NCI-H345 (cell line): Measurements from ENCODE around the gene TEKT4.
"Not testable (repeated sequence)": the region's sequence is repeated elsewhere in the genome, so short reads cannot be mapped to it uniquely, and the experiment has no call there.

ENCODE experiments used
- DNase-seq: peaks from one replicate; lab custom pipeline; 2025; lab: John Stamatoyannopoulos, UW

Gene TEKT4

DNA sequence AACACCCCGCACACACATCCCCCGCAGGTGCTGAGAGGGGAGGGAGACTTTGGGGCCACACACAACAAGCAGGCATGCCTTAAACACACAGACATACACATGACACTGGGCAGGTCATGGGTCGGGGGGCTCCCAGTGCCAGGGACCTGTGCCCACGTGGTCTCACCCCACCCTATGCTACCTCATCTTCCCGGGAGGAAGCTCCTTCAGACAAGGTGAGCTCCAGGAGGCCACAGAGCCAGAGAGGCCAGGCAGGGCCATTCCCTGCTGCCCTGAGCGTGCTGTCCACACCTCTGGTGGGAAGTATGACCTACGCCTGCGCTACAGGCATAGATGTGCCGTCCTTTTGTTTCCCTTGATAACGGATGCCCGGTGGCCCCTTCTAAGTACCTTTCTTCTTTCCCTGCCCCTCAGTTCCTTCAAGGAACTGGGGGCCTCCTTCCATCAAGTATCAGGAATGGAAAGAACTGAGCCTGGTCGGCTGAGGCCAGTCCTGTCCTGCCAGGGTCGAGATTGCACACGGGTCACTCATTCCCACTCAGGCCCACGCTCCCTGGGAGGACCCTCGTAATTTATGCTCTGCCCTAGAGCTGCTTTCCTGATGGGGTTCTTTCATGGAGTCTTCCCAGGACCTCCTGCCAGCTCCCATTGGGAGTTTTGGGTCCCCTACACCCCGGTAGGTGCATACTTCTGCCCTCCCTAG, 4.7 kb downstream of the TEKT4 start:
- DNase-seq = no peak

DNA sequence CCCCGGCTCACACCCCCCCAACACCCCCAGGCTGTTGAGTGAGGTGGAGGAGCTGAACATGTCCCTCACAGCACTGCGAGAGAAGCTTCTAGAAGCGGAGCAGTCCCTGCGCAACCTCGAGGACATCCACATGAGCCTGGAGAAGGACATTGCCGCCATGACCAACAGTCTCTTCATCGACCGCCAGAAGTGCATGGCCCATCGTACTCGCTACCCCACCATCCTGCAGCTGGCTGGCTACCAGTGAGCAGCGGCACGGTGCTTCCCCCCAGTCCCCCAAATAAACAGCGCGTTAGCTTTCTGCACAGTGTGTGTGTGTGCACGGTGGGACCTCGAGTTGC, 5.3 kb downstream of the TEKT4 start:
- no peak for DNase-seq

DNA sequence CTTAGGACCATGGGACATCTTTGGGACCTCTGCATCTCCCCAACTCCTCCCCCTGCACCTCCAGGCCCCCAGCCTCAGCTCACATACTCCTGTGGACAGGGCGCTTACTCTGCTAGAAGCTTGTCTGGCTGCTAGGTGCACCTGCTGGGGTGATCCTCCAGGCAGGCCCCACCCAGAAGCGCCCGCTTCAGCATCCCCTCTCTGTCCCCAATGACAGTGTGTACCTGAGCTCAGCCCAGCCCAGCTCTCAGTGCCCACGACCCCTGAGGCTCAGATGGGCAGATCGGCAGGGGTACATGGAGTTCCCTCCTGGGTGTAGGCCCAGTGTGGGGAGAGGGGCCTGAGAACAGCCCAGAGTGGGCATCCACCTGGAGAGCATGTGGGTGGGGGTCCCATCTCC, 5.9 kb downstream of the TEKT4 start:
- DNase-seq = no peak

DNA sequence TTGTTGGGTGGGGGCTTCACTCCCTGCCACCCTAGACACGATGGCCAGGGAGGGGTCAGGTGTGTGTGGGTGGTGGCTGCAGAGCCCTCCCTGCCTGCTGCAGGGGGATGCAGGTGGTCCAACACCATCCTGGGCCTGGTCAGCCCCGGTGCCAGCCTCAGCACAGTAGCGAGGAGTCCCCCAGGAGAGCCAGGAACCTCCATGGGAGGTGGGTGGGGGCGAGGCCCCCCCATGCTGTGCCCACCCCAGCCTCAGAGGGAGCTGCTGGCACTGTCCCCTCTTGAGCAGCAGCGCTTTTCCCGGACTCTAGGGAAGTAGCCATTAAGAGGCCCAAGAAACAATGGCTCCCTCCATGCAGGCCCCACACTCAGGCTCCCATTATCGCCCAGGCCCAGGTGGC, 7.3 kb downstream of the TEKT4 start:
- DNase-seq = not testable (repeated sequence)

DNA sequence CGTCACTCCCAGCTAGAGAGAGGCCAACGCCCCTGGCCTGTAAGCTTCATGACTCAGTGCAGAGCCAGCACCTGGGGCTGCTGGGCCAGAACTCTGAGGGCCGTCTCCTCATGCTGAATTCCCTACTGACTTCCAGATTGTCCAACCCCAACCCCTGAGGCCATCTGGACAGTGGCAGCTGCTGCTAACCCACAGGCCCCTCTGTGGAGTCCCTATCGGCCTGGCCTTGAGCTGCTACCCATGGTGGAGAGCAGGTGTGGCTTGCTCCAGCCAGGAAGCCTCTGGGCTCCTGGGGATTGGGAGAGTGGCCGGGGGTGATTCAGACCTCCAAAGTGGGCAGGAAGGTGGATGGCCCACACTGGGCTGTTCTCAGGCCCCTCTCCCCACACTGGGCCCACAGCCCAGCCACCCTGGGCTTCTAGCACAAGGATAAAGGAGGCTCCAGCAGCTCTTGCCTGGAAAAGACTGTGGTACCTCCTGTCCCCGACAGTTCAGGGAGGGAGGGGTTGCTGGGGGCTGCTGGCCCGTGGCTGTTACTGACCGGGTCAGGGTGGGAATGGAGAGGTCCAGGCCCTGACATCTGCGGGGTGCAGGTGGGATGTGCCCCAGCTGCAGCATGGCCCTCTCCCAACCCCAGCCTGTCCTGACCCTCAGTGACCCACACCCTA, 8.2 kb downstream of the TEKT4 start:
- DNase-seq = no peak

DNA sequence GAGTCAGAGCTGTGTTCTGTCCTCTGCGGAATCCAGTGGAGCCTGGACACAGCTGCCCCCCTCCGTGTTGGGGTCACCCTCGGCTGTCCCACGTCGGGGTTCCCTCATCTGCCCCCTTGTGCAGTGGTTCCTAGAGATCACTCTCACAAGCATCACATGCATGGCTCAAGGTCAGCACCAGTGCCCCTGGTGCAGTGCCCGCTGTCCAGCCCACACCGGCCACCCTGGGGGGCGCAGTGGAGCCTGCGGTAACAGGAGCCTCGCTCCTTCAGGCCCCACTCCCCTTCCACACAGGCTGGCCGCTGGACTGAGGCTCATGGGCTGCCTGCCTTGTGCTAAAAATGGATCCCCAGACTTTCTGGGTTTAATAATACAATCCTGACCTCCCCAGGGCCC, 8.8 kb downstream of the TEKT4 start:
- no peak for DNase-seq

DNA sequence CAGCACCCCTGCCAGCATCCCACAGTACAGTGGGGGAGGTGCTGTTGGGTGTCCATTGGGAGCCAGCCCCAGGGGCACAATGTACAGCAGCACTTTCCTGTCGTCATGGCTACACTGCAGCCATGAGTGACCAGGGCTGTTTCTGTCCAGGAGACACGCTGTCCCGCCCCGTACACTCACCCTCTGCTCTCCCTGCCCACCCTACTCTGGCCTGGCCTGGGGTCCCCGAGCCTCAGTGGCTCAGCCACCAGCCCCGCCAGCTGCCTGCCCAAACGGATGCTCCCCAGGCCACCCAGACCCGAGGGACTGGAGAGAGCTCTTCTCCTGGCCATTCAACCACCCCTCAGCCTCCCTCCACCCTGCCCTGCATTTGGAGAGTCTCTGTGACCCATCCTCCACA, 9.3 kb downstream of the TEKT4 start:
- DNase-seq = no peak

DNA sequence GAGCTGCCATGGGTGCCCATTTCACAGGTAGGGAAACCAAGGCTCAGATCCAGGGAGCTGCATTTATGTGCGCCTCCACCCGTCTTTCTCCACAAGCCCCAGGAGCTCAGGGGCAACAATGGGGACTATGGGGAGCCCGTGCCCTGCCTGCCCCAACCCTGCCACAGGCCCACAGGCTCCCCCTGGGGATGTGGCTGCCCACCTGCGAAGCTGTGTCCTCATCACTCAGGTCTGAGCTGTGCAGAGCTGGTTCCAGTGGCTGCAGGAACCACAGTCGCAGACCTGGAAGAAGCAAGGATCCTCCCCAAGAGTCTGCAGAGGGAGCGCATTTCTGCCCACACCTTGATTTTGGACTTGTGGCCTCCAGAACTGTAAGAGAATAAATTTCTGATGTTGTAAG, 9.8 kb downstream of the TEKT4 start:
- no peak for DNase-seq

DNA sequence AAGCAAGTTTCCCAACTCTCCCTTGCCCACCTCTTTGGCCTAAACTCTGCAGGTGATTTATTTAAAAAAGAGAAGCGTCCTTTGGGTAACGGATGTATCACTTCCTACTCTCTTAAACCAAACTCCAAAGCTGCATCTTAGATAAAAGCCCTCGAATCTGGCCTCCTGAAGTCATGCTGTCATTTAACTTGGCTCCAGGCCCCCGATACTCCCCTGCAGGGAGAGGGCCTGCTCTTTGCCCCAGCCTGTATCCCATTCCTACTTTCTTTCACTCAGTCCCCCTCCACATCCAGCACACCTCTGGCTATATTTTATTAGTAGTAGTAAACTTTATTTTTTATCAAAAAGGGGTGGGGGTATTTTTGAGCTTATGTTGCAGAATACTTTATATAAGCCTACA, 19.0 kb downstream of the TEKT4 start:
- DNase-seq = no peak

DNA sequence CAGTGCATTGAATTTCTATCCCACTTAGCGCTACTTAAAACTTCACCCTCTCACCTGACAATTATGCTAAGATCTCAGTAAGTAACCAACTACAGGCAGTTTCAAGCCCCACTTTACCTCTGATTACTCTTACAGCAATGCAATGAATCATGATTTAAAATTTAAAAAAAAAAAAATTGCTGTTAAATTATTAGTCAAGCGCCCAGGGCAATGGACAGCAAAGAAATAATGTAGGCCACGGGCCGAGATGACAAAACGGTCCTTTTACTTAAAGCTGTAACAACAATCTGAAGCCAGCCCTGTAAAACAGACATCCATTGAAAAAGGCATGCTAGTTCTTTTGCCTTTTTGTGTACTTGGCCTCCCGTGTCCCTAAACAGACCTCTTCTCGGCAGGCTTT, 24.0 kb downstream of the TEKT4 start:
- not testable (repeated sequence) for DNase-seq

DNA sequence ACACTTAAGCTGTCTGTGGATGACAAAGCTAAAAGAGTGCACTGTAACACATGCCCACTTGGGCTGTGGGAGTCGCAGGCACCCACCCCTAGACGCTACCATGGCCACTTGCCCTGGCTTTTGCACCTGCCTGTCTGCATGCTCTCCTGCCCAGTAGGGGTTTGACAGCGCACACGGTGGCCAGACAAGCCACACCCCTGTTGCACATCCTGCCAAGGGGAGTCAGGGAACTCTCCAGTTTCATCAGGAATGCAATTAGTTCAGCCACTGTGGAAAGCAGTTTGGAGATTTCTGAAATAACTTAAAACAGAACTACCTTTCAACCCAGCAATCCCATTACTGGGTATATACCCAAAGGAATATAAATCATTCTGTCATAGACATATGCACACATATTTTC, 35.7 kb downstream of the TEKT4 start:
- DNase-seq = not testable (repeated sequence)

DNA sequence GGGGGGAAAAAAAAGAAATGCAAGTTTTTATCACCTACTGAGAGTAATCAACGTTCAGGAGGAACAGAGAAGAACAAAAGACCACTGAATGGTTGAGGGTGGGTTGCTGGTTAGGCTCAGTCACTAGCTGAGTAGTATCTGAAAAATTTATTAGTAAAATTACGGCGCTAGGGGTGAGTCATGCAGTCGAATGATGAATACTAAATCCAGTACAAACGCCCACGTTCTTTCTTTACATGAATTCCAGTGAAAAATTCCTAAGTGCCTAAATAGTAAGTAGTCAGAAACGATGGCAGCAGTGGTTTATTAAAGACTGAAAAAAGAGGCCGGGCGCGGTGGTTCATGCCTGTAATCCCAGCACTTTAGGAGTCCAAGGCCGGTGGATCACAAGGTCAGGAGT, 52.0 kb downstream of the TEKT4 start:
- no peak for DNase-seq

DNA sequence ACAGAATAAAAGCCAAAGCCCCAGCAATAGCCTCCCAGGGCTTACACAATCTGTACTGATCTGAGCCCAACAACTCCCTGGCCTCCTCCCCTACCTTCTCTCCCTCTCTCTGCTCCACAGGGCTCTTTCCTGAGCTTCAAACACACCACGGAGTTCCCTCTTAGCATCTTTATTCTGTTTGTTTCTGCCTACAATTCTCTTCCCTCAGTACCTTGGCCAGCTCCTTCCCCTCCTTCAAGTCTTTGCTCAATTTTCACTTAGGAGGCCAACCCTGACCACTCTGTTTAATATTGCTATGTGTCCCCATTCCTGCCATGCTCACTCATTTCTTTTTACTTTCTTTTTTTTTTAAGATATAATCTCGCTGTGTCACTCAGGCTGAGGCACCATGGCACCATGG, 53.8 kb downstream of the TEKT4 start:
- DNase-seq = not testable (repeated sequence)
